GM23338 (cell line): ENCODE data around the gene KRT7. TPM values are rescaled to one million over a fixed set of nuclear protein-coding genes. Genes with fewer than 3 reads are reported as not detected.

Experiments
- ATAC-seq: fragments of 200-7000 bp; cut with Tn5 transposase; 3 replicates; pipeline ENCODE4 v1.9.1; 2020
- DNase-seq: peaks from one replicate; pipeline ENCODE4 v3.0.0-alpha.2; 2015; ENCODE audit warnings: low spot score
- H2AFZ ChIP-seq: fragments of 200-600 bp; sonication (generic); 2 replicates; pipeline ENCODE4 v1.8.0; 2016; ENCODE audit warnings: antibody characterized with exemption, mild to moderate bottlenecking, moderate library complexity
- H3F3A ChIP-seq: fragments of 200-600 bp; sonication (generic); replicated peaks from 2 replicates; pipeline ENCODE4 v1.8.0; 2017; ENCODE audit warnings: antibody characterized with exemption, mixed run types, low read depth
- H3K27ac ChIP-seq: fragments of 200-600 bp; sonication (generic); 2 replicates; pipeline ENCODE4 v1.6.1; 2016; ENCODE audit warnings: low read depth
- H3K27me3 ChIP-seq: fragments of 200-600 bp; sonication (generic); 2 replicates; pipeline ENCODE4 v1.8.0; 2016; ENCODE audit warnings: mild to moderate bottlenecking, mixed run types, moderate library complexity; ENCODE audit not compliant: insufficient read depth
- H3K36me3 ChIP-seq: fragments of 200-600 bp; sonication (generic); 2 replicates; pipeline ENCODE4 v1.8.0; 2016; ENCODE audit warnings: mild to moderate bottlenecking; ENCODE audit not compliant: insufficient read depth
- H3K4me1 ChIP-seq: fragments of 200-600 bp; sonication (generic); 2 replicates; pipeline ENCODE4 v1.8.0; 2016; ENCODE audit warnings: mild to moderate bottlenecking, moderate library complexity; ENCODE audit not compliant: insufficient read depth
- H3K4me2 ChIP-seq: fragments of 200-600 bp; sonication (generic); 2 replicates; pipeline ENCODE4 v1.7.1; 2017; ENCODE audit warnings: mixed run types
- H3K4me3 ChIP-seq: fragments of 200-600 bp; sonication (generic); 2 replicates; pipeline ENCODE4 v1.6.1; 2016; ENCODE audit warnings: mixed run types
- H3K79me2 ChIP-seq: fragments of 200-600 bp; sonication (generic); replicated peaks from 2 replicates; pipeline ENCODE4 v1.8.0; 2017; ENCODE audit warnings: mild to moderate bottlenecking; ENCODE audit not compliant: insufficient read depth
- H3K9me2 ChIP-seq: fragments of 200-600 bp; sonication (generic); 2 replicates; pipeline ENCODE4 v1.8.0; 2017; ENCODE audit not compliant: insufficient read depth
- H4K20me1 ChIP-seq: fragments of 200-600 bp; sonication (generic); replicated peaks from 2 replicates; pipeline ENCODE4 v1.8.0; 2017; ENCODE audit warnings: mild to moderate bottlenecking; ENCODE audit not compliant: insufficient read depth
- H3K27ac Mint-ChIP-seq: 2 replicates; pipeline ENCODE4 v1.8.0; 2020; ENCODE audit warnings: inconsistent platforms, mild to moderate bottlenecking, moderate library complexity, mixed read lengths
- H3K27me3 Mint-ChIP-seq: 3 replicates; pipeline ENCODE4 v1.8.0; 2022; ENCODE audit warnings: low read depth, mild to moderate bottlenecking, moderate library complexity, mixed read lengths, inconsistent platforms; ENCODE audit not compliant: insufficient read depth, poor library complexity
- H3K36me3 Mint-ChIP-seq: 3 replicates; pipeline ENCODE4 v1.8.0; 2021; ENCODE audit warnings: low read depth, mild to moderate bottlenecking, inconsistent platforms, moderate library complexity, mixed read lengths
- H3K4me1 Mint-ChIP-seq: 3 replicates; pipeline ENCODE4 v1.8.0; 2020; ENCODE audit warnings: mild to moderate bottlenecking, inconsistent platforms, mixed read lengths
- H3K4me3 Mint-ChIP-seq: 3 replicates; pipeline ENCODE4 v1.8.0; 2021; ENCODE audit warnings: moderate library complexity, mild to moderate bottlenecking, inconsistent platforms, mixed read lengths
- H3K9me3 Mint-ChIP-seq: 3 replicates; pipeline ENCODE4 v1.8.0; 2020; ENCODE audit warnings: moderate library complexity, mild to moderate bottlenecking, inconsistent platforms, mixed read lengths
- CREB1 ChIP-seq: fragments of 250-450 bp; sonication (Bioruptor Pico); IDR thresholded peaks from 2 replicates; pipeline ENCODE4 v1.5.0; 2020; ENCODE audit warnings: low read depth, mild to moderate bottlenecking, moderate library complexity
- CTCF ChIP-seq, 2 experiments: fragments of 200-600 bp in 1 of 2; sonication (generic) in 1 of 2; conservative IDR thresholded peaks; 2 replicates each; pipeline versions ENCODE4 v1.5.1 to v1.6.1; 2016 to 2017; ENCODE audit warnings: antibody characterized with exemption in 2 of 2, low read depth in 2 of 2, mild to moderate bottlenecking in 2 of 2, moderate library complexity in 1 of 2
- ETS1 ChIP-seq: IDR thresholded peaks from 2 replicates; pipeline ENCODE4 v1.6.1; 2016; ENCODE audit warnings: antibody characterized with exemption
- EZH2phosphoT487 ChIP-seq: fragments of 200-600 bp; sonication (generic); IDR thresholded peaks from one replicate; pipeline ENCODE4 v1.8.1; 2018; ENCODE audit warnings: antibody characterized with exemption; ENCODE audit not compliant: unreplicated experiment
- NANOG ChIP-seq: IDR thresholded peaks from 2 replicates; pipeline ENCODE4 v1.6.1; 2016; ENCODE audit warnings: antibody characterized with exemption, borderline replicate concordance
- POLR2AphosphoS5 ChIP-seq: IDR thresholded peaks from 2 replicates; pipeline ENCODE4 v1.6.1; 2016; ENCODE audit warnings: antibody characterized with exemption, low read depth
- REST ChIP-seq: IDR thresholded peaks from one replicate; pipeline ENCODE4 v1.6.1; 2018; ENCODE audit warnings: antibody characterized with exemption; ENCODE audit not compliant: unreplicated experiment
- STAT1 ChIP-seq: IDR thresholded peaks from one replicate; pipeline ENCODE4 v1.6.1; 2016; ENCODE audit warnings: antibody characterized with exemption; ENCODE audit not compliant: unreplicated experiment
- ZNF114 ChIP-seq: fragments of 250-450 bp; sonication (Bioruptor Pico); IDR thresholded peaks from 2 replicates; pipeline ENCODE4 v1.5.0; 2020; ENCODE audit warnings: mild to moderate bottlenecking, moderate library complexity
- ZNF331 ChIP-seq: fragments of 250-450 bp; sonication (Bioruptor Pico); IDR thresholded peaks from 2 replicates; pipeline ENCODE4 v1.5.0; 2020; ENCODE audit warnings: low read depth, mild to moderate bottlenecking, moderate library complexity
- ZNF462 ChIP-seq: fragments of 250-450 bp; sonication (Bioruptor Pico); IDR thresholded peaks from 2 replicates; pipeline ENCODE4 v1.5.0; 2020; ENCODE audit warnings: mild to moderate bottlenecking, moderate library complexity
- polyA plus RNA-seq: library from polyadenylated mRNA; unstranded; fragments of >200 nt; fragmentation: Nextera tagmentation; extraction: Ambion mirVana; gene quantifications from 2 replicates; pipeline ENCODE4 v1.2.1, GENCODE V29; 2016
- total RNA-seq: library from RNA; depleted of rRNA; stranded (reverse); fragments of >200 nt; shearing (Covaris generic); gene quantifications from 2 replicates; pipeline ENCODE4 v1.2.3, GENCODE V29; 2014

The KRT7 gene
- total and polyA plus RNA-seq, 2 experiments from 2014 or later = 6.5 to 9.4 TPM

GRCh38 chr12:52187640-52188039 is 45.4 kb upstream of the KRT7 start (continued):
- TF ChIP-seq ETS1 (no peak), CREB1 (CRISPR knock-in tag) (no peak), ZNF462 (CRISPR knock-in tag) (no peak), ZNF331 (no peak), STAT1 (no peak)

GRCh38 chr12:52188658-52189057 is 44.4 kb upstream of the KRT7 start:
- Histone ChIP-seq H3K4me3 (no peak overlapping the region), H3K4me2 (no peak overlapping the region), H4K20me1 (no peaks in the 10 kb centered on the region), H3K79me2 (no peaks in the 10 kb centered on the region), H3K9me2 (no peaks in the 10 kb centered on the region), H3K4me1 (no peaks in the 10 kb centered on the region), H3F3A (no peaks in the 10 kb centered on the region), H2AFZ (no peak overlapping the region), H3K27me3 (no peaks in the 10 kb centered on the region), H3K27ac (no peak overlapping the region), H3K36me3 (no peaks in the 10 kb centered on the region)
- DNase-seq (no peak), ATAC-seq (no peak)
- no peak overlapping the region for H3K27ac Mint-ChIP-seq
- H3K4me3 Mint-ChIP-seq = no peak overlapping the region
- H3K36me3 Mint-ChIP-seq = no peaks in the 10 kb centered on the region
- peaks cover 2% of the 10 kb centered on the region for H3K27me3 Mint-ChIP-seq
- peaks cover 13% of the 10 kb centered on the region for H3K4me1 Mint-ChIP-seq
- no peaks in the 10 kb centered on the region for H3K9me3 Mint-ChIP-seq
- TF ChIP-seq ZNF331 (no peak), CREB1 (CRISPR knock-in tag) (no peak), POLR2AphosphoS5 (no peak), ETS1 (no peak), EZH2phosphoT487 (no peak), ZNF114 (no peak), REST (no peak), STAT1 (no peak), NANOG (no peak), CTCF (conservative IDR thresholded peaks at IDR 0.05; ENCODE audit: low read depth in 2 of 2) (no peak)
